Fibroblast of lung (primary cell): ENCODE results near the gene APOL4. TPM values are rescaled to one million over a fixed set of nuclear protein-coding genes. Genes with fewer than 3 reads are reported as not detected.
A peak's percentile ranks its signal among the peaks of the same experiment; 100 is the strongest.
"Not testable (repeated sequence)": the region's sequence is repeated elsewhere in the genome, so short reads cannot be mapped to it uniquely, and the experiment has no call there.

Source experiments
- DNase-seq, 2 donors: peaks; one replicate each; pipeline versions ENCODE4 v3.0.0 to v3.0.0-alpha.2; 2010; ENCODE audit warnings: low read depth in 2 of 2
- H2AFZ ChIP-seq: 2 replicates; pipeline ENCODE4 v1.5.1; 2012; ENCODE audit warnings: low read length, control low read depth, inconsistent platforms
- H3K27ac ChIP-seq: 2 replicates; pipeline ENCODE4 v1.5.1; 2011; ENCODE audit warnings: low read length, control low read depth; ENCODE audit not compliant: insufficient read depth
- H3K27me3 ChIP-seq: 2 replicates; pipeline ENCODE4 v1.5.1; 2011; ENCODE audit warnings: mild to moderate bottlenecking, low read length; ENCODE audit not compliant: control insufficient read depth, insufficient read depth
- H3K36me3 ChIP-seq: 2 replicates; pipeline ENCODE4 v1.5.1; 2011; ENCODE audit warnings: low read length; ENCODE audit not compliant: control insufficient read depth, insufficient read depth
- H3K4me1 ChIP-seq: 2 replicates; pipeline ENCODE4 v1.5.1; 2011; ENCODE audit warnings: low read length; ENCODE audit not compliant: control insufficient read depth, insufficient read depth; ENCODE audit errors: extremely low read depth
- H3K4me2 ChIP-seq: 2 replicates; pipeline ENCODE4 v1.5.1; 2011; ENCODE audit warnings: low read length, control low read depth; ENCODE audit not compliant: insufficient read depth; ENCODE audit errors: extremely low read depth
- H3K4me3 ChIP-seq, 4 experiments: fragments of 200-600 bp in 1 of 4; sonication (generic) in 1 of 4; replicated peaks in 1 of 4; 2 replicates each; pipeline ENCODE4 v1.5.1; 2011 to 2016; ENCODE audit warnings: low read length in 4 of 4, low read depth in 3 of 4, mild to moderate bottlenecking in 3 of 4, control low read depth in 2 of 4, inconsistent platforms in 1 of 4, mixed read lengths in 1 of 4; ENCODE audit not compliant: insufficient read depth in 1 of 4; ENCODE audit errors: control extremely low read depth in 1 of 4
- H3K79me2 ChIP-seq: 2 replicates; pipeline ENCODE4 v1.5.1; 2012; ENCODE audit warnings: mild to moderate bottlenecking, low read length, inconsistent platforms; ENCODE audit not compliant: control insufficient read depth, insufficient read depth
- H3K9ac ChIP-seq: 2 replicates; pipeline ENCODE4 v1.5.1; 2011; ENCODE audit warnings: mild to moderate bottlenecking, low read length, control low read depth; ENCODE audit not compliant: insufficient read depth
- H3K9me3 ChIP-seq: 2 replicates; pipeline ENCODE4 v1.5.1; 2012; ENCODE audit warnings: low read depth, low read length; ENCODE audit not compliant: control insufficient read depth, insufficient read depth
- H4K20me1 ChIP-seq: 2 replicates; pipeline ENCODE4 v1.5.1; 2011; ENCODE audit warnings: low read length; ENCODE audit not compliant: control insufficient read depth, insufficient read depth; ENCODE audit errors: extremely low read depth
- CTCF ChIP-seq, 2 donors: IDR thresholded peaks in 1 of 2; conservative IDR thresholded peaks in 1 of 2; 1 replicate in 1 of 2; 2 replicates in 1 of 2; pipeline ENCODE4 v1.5.1; 2011 to 2012; ENCODE audit warnings: low read length in 2 of 2, control low read depth in 1 of 2, inconsistent platforms in 1 of 2, low read depth in 1 of 2, mild to moderate bottlenecking in 1 of 2
- EZH2 ChIP-seq: IDR thresholded peaks from 2 replicates; pipeline ENCODE4 v1.5.1; 2012; ENCODE audit warnings: low read length, control low read depth, mild to moderate bottlenecking; ENCODE audit errors: missing control alignments
- polyA plus RNA-seq, 2 donors: library from polyadenylated mRNA; depleted of rRNA in 1 of 2; stranded (reverse) in 1 of 2; unstranded in 1 of 2; fragments of >200 nt; gene quantifications; 2 replicates each; pipeline ENCODE4 v1.2.1, GENCODE V29; 2011 to 2012; ENCODE audit warnings: missing spikeins in 1 of 2
- total RNA-seq: library from RNA; depleted of rRNA; stranded (reverse); fragments of >200 nt; gene quantifications from 2 replicates; pipeline ENCODE4 v1.2.1, GENCODE V29; 2014

The APOL4 gene
- total and polyA plus RNA-seq, 2 donors (not counting 1 experiment from before 2014, with no cell fraction given): 0.31 to 2.0 TPM

- Histone ChIP-seq H3K36me3 (no peaks in the 10 kb centered on the region), H3K27ac (no peak overlapping the region), H3K79me2 (no peaks in the 10 kb centered on the region), H3K9ac (no peak overlapping the region), H4K20me1 (no peaks in the 10 kb centered on the region), H3K4me3 (no peak overlapping the region), H2AFZ (no peak overlapping the region), H3K9me3 (no peaks in the 10 kb centered on the region), H3K27me3 (peaks cover 2% of the 10 kb centered on the region), H3K4me2 (no peak overlapping the region), H3K4me1 (peaks cover 4% of the 10 kb centered on the region)
- TF ChIP-seq CTCF (conservative IDR thresholded peaks at IDR 0.05 in 1 of 2, IDR thresholded peaks at IDR 0.05 in 1 of 2; ENCODE audit: low read depth in 1 of 2, low read length in 2 of 2) (no peak), EZH2 (no peak)
- peak in 1 of 2 donors; percentile 22 for DNase-seq
These were observed 39.2 kb downstream of the APOL4 start for GRCh38 chr22:36162127-36163034.

DNA sequence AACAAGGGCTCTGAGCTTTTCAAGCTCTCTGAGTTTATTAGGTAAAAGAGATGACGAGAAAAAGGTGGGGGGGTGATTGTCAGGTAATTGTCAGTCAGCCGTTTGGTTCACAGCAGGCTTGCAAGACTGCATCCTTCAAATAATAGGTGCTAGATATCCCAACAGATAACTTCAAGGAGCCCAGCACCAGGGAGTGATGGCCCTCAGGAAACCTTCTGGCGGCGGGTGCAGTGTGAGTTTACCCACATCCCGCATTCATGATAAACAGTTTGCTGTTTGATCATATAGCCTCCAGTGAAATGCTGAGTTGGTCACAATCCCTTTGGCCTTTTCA, 39.8 kb downstream of the APOL4 start:
- not testable (repeated sequence) for H3K9ac ChIP-seq, H3K27me3 ChIP-seq, H3K27ac ChIP-seq, H3K4me3 ChIP-seq, H3K4me1 ChIP-seq, H2AFZ ChIP-seq, H3K36me3 ChIP-seq, H4K20me1 ChIP-seq, H3K4me2 ChIP-seq, DNase-seq, H3K9me3 ChIP-seq, H3K79me2 ChIP-seq

DNA sequence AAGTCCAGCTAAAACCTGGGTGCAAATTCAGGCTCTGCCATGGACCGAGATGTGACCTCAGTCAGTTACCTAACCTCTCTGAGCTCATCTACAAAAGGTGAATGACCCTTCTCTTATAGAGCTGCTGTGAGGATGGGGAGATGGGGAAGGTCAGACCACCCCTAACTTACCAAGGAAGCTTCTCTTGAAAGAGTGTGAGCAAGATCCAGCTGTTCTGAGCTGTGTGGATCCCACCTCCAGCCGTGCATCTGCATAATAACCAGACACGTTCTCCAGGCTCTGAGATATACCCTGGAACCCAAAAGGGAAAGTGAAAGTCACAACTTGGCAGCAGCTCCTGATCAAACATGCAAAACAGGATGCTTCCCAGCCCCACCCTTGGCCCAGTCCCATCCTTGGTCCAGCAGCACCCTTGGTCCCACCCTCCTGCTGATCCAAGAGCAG, 41.1 kb downstream of the APOL4 start, which contains the start of gene APOL3:
APOL3 (minus strand) TSS at position 257 of the 444 bp plus-strand sequence. CDS start 11,700 bp downstream, outside the sequence.
- TF ChIP-seq EZH2 (no peak), CTCF (conservative IDR thresholded peaks at IDR 0.05 in 1 of 2, IDR thresholded peaks at IDR 0.05 in 1 of 2; ENCODE audit: low read depth in 1 of 2, low read length in 2 of 2) (no peak)
- H3K79me2 ChIP-seq: peaks cover 3% of the 10 kb centered on the region
- peak within 1 kb of the TSS; percentile 27 to 61 (median 42) for H3K4me3 ChIP-seq
- H3K9me3 ChIP-seq: no peaks in the 10 kb centered on the region
- H3K36me3 ChIP-seq: no peaks in the 10 kb centered on the region
- peak within 1 kb of the TSS; percentile 70 for H2AFZ ChIP-seq
- DNase-seq: peak; percentile 34 to 80
- no peak within 1 kb of the TSS for H3K27ac ChIP-seq
- H3K27me3 ChIP-seq: peaks cover 2% of the 10 kb centered on the region
- peaks cover 14% of the 10 kb centered on the region for H3K4me1 ChIP-seq
- H3K9ac ChIP-seq: no peak within 1 kb of the TSS
- H3K4me2 ChIP-seq: peak within 1 kb of the TSS; percentile 96
- no peaks in the 10 kb centered on the region for H4K20me1 ChIP-seq
